Sciatic nerve (tissue), 2 donors: ENCODE measurements around the gene CD320. TPM values are rescaled to one million over a fixed set of nuclear protein-coding genes. Genes with fewer than 3 reads are reported as not detected.

ENCODE experiments used
- ATAC-seq: fragments of 200-7000 bp; cut with Tn5 transposase; one replicate; pipeline ENCODE4 v1.9.1; 2020; ENCODE audit warnings: mild to moderate bottlenecking, moderate library complexity
- DNase-seq: peaks from one replicate; pipeline ENCODE4 v3.0.0-alpha.2; 2020; ENCODE audit warnings: low spot score
- intact Hi-C: fragments of 100-400 bp; cut with DNase I; formaldehyde crosslinking; loops from one replicate; pipeline ENCODE4 v1.14.2; 2022
- total RNA-seq: library from RNA; stranded (reverse); fragmentation: NEBNext Ultra II Directional; extraction: Animal tissue kit (Norgen Biotek cat#: 25700); gene quantifications from one replicate; pipeline ENCODE4 v1.2.1, GENCODE V29; 2021
- donor health status: DM: no; HTN: no; CAD: no.
- donor health status: DM: no; HTN: no; CAD: no.

Gene CD320
- total RNA-seq, 1 donor from 2014 or later: 23.8 TPM

GRCh38 chr19:8259922-8260247, 48.3 kb downstream of the CD320 start:
- ATAC-seq (no peak), DNase-seq (peak; percentile 44)
- intact Hi-C loops: loop anchor here (10.0 kb wide), 1 partner anchor 305 kb away; no protein-coding TSS in a partner anchor

GRCh38 chr19:8259142-8259921, 48.8 kb downstream of the CD320 start:
- ATAC-seq (no peak), DNase-seq (peak; percentile 40)
- intact Hi-C loops: loop anchor here (10.0 kb wide), 1 partner anchor 305 kb away; no protein-coding TSS in a partner anchor

DNA sequence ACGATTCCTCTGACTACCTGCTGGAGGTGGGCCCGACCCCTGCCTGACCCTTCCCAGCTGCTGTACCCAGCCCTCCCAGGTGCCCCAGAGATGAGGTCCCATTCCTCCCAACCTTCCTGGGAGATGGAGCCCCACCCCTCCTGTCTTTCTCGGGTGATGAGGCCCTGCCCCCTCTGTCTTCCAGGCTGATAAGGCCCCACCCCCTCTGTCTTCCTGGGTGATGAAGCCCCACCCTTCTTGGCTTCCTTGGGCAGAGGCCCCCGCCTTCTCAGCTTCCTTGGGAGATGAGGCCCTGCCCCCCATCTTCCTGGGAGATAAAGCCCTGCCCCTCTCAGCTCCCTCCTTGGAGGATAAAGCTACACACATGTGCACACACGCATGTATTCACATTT, 51.1 kb downstream of the CD320 start:
- intact Hi-C loops: loop anchor here (10.0 kb wide), 1 partner anchor 302 kb away; no protein-coding TSS in a partner anchor
- DNase-seq (no peak), ATAC-seq (no peak)

GRCh38 chr19:8256276-8257051, 51.7 kb downstream of the CD320 start:
- DNase-seq: no peak
- intact Hi-C loops: loop anchor here (10.0 kb wide), 1 partner anchor 302 kb away; no protein-coding TSS in a partner anchor
- no peak for ATAC-seq

DNA sequence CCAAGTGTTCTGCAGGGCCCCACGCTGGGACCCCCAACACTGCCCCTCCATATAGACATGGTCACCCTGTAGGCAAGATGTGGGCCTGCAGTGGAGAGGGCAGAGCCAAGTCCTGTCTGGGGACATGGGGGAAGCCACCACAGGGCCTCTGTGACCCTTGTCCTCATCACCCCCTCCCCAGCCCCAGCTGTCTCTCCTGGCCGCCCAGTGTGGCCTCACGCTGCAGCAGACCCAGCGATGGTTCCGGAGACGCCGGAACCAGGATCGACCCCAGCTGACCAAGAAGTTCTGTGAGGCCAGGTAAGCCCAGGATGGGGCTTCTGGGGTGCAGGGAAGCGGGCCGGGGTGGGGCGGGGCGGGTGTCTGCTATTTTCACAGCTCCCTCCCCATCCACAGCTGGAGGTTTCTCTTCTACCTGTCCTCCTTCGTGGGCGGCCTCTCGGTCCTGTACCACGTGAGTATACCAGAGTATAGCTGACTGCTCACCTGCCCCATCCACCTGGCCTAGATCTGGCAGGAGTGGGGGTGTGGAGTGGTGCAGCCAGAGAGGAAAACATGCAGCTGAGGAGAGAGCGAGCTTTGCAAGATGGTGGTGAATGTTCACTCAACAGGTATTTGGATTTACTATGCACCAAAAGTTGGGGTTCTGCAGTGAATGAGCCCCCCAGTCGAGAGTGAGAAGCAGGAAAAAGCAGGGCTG, 52.6 kb downstream of the CD320 start:
- no peak for DNase-seq
- no peak for ATAC-seq
- intact Hi-C loops: loop anchor here (10.0 kb wide), 1 partner anchor 301 kb away; no protein-coding TSS in a partner anchor

GRCh38 chr19:8254286-8255001, 53.7 kb downstream of the CD320 start:
- ATAC-seq: no peak
- intact Hi-C loops: loop anchor here (5.0 to 10.0 kb wide), 2 partner anchors 97 to 300 kb away; no protein-coding TSS in a partner anchor
- DNase-seq: no peak

DNA sequence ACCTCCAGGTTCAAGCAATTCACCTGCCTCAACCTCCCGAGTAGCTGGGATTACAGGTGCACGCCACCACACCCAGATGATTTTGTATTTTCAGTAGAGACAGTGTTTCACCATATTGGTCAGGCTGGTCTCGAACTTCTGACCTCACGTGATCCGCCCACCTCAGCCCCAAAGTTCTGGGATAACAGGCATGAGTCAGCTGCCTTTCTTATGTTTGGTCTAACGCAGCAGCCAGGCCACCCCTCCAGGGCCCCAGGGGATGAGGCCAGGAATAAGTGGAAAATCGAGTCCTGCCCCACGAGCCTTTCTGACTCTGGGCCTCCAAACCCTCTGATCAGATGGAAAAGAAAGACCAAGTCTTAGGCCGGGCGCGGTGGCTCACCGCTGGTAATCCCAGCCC, 54.5 kb downstream of the CD320 start:
- DNase-seq (no peak), ATAC-seq (no peak)
- intact Hi-C loops: loop anchor here (5.0 to 10.0 kb wide), 2 partner anchors 96 to 299 kb away; no protein-coding TSS in a partner anchor

DNA sequence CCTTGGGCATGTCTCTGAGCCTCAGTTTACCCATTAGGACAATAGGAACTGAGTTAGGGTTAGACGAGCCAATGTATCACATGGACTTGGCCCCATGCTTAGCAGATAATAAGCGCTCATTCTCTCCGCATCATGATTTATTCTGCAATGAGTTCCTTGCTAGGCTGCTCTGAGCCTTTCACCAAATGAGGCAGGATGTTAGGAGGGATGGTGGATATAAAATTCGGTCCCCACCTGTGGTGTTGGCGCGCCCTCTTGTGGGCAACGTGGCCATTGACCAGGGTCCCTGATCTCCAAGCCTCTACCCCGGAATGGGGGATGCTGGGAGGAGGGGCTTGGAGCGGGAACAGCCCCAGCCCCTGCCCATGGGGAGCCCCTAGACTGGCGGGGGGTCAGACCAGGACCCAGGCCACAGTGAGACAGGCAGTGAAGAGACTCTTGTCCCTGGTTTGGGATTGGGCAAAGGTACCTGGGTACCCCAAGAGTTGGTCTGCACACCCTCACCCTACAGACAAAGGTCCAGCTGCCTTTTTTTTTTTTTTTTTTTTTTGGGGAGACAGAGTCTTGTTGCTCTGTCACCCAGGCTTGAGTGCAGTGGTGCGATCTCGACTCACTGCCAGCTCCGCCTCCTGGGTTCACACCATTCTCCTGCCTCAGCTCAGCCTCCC, 55.1 kb downstream of the CD320 start:
- intact Hi-C loops: loop anchor here (5.0 to 10.0 kb wide), 2 partner anchors 96 to 298 kb away; no protein-coding TSS in a partner anchor
- ATAC-seq (peak; percentile 82), DNase-seq (peak; percentile 93)

Other genes with a start within 250 kb of the CD320 start
- 0.85 TPM for gene FBN3, start 158.8 kb downstream of the CD320 start, total RNA-seq
- gene CERS4, start 99.0 kb downstream of the CD320 start, total RNA-seq: 66.9 TPM
- 24.7 TPM for gene NDUFA7, start 13.0 kb upstream of the CD320 start, total RNA-seq
- 893 TPM for gene RPS28, start 13.1 kb upstream of the CD320 start, total RNA-seq
- gene KANK3, start 34.9 kb upstream of the CD320 start, total RNA-seq: 28.2 TPM
- 9.2 TPM for gene ANGPTL4, start 55.8 kb upstream of the CD320 start, total RNA-seq
- 91.6 TPM for gene RAB11B, start 82.0 kb upstream of the CD320 start, total RNA-seq
- gene MARCHF2, start 104.9 kb upstream of the CD320 start, total RNA-seq: 44.7 TPM
- gene HNRNPM, start 136.6 kb upstream of the CD320 start, total RNA-seq: 154 TPM
- gene PRAM1, start 194.3 kb upstream of the CD320 start, total RNA-seq: 8.8 TPM
- 22.2 TPM for gene ZNF414, start 205.8 kb upstream of the CD320 start, total RNA-seq